ENCODE results near the gene FAT3. TPM values are rescaled to one million over a fixed set of nuclear protein-coding genes. Genes with fewer than 3 reads are reported as not detected.

The FAT3 gene
- total RNA-seq, 1 donor from 2014 or later = 39.2 TPM

- TF ChIP-seq, protein P1, sequence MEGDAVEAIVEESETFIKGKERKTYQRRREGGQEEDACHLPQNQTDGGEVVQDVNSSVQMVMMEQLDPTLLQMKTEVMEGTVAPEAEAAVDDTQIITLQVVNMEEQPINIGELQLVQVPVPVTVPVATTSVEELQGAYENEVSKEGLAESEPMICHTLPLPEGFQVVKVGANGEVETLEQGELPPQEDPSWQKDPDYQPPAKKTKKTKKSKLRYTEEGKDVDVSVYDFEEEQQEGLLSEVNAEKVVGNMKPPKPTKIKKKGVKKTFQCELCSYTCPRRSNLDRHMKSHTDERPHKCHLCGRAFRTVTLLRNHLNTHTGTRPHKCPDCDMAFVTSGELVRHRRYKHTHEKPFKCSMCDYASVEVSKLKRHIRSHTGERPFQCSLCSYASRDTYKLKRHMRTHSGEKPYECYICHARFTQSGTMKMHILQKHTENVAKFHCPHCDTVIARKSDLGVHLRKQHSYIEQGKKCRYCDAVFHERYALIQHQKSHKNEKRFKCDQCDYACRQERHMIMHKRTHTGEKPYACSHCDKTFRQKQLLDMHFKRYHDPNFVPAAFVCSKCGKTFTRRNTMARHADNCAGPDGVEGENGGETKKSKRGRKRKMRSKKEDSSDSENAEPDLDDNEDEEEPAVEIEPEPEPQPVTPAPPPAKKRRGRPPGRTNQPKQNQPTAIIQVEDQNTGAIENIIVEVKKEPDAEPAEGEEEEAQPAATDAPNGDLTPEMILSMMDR (conservative IDR thresholded peaks at IDR 0.05) = no peak
- no peak for DNase-seq (ENCODE audit: low read depth, low spot score)
- H3K4me3 Mint-ChIP-seq = no peak overlapping the region
- peaks cover 2% of the 10 kb centered on the region for H3K9me3 Mint-ChIP-seq
- no peak overlapping the region for H3K27ac Mint-ChIP-seq (ENCODE audit: unreplicated experiment)
- H3K4me1 Mint-ChIP-seq = peaks cover 25% of the 10 kb centered on the region
- H3K36me3 Mint-ChIP-seq (ENCODE audit: low read depth) = peaks cover 2% of the 10 kb centered on the region
- H3K27me3 Mint-ChIP-seq (ENCODE audit: low read depth) = no peaks in the 10 kb centered on the region
These were observed 24.6 kb downstream of the FAT3 start for GRCh38 chr11:92249156-92249753.

DNA sequence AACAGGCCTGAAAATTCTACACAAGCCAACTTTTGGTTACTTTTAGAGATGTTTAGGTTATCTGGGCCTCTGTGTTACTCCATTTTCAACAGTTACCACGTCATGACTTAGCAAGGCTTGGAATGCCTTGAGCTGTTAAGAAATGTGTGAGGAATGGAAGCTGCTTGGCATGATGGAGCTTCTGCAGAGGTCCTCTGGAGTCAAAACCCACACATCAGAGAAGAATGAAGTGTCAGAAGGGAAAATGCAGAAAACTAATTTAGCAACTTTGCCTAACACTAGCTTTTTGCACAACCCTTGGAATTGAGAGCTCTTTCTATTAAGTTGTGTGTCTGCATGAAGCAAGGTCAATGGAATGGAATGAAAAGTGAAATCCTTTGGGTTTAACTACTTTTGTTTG is 27.4 kb downstream of the FAT3 start:
- TF ChIP-seq, protein P1 (conservative IDR thresholded peaks at IDR 0.05) = no peak
- no peak for DNase-seq (ENCODE audit: low read depth, low spot score)
- no peaks in the 10 kb centered on the region for H3K36me3 Mint-ChIP-seq (ENCODE audit: low read depth)
- H3K4me3 Mint-ChIP-seq = no peak overlapping the region
- H3K9me3 Mint-ChIP-seq = no peaks in the 10 kb centered on the region
- peaks cover 26% of the 10 kb centered on the region for H3K4me1 Mint-ChIP-seq
- no peak overlapping the region for H3K27ac Mint-ChIP-seq (ENCODE audit: unreplicated experiment)
- H3K27me3 Mint-ChIP-seq (ENCODE audit: low read depth) = no peaks in the 10 kb centered on the region

GRCh38 chr11:92253421-92253820 is 28.8 kb downstream of the FAT3 start:
- Mint-ChIP-seq H3K36me3 (ENCODE audit: low read depth) (no peaks in the 10 kb centered on the region), H3K27ac (ENCODE audit: unreplicated experiment) (no peak overlapping the region), H3K4me3 (no peak overlapping the region), H3K4me1 (peaks cover 30% of the 10 kb centered on the region), H3K9me3 (no peaks in the 10 kb centered on the region), H3K27me3 (ENCODE audit: low read depth) (no peaks in the 10 kb centered on the region)
- TF ChIP-seq, protein P1 (conservative IDR thresholded peaks at IDR 0.05) = no peak
- no peak for DNase-seq (ENCODE audit: low read depth, low spot score)

DNA sequence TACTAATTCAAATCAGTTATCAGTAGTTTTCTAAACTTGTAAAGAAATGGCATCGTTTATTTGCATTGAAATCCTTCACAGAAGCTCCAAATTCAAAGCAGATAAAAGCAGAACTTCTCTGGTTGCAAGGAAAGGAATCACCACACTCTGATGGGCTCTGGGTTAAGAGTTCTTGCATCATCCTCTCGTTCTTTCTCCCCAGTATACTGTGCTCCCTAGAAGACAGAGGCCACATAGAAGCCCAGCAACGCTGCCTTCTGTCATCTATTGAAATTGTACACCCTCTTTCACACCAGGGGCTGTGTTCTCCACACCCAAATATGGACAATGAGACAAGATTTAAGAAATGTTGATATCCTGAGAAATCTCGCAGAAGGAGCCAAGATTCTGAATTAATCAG is 29.3 kb downstream of the FAT3 start:
- no peak for DNase-seq (ENCODE audit: low read depth, low spot score)
- Mint-ChIP-seq H3K9me3 (no peaks in the 10 kb centered on the region), H3K27ac (ENCODE audit: unreplicated experiment) (no peak overlapping the region), H3K27me3 (ENCODE audit: low read depth) (no peaks in the 10 kb centered on the region), H3K4me1 (peaks cover 35% of the 10 kb centered on the region), H3K36me3 (ENCODE audit: low read depth) (no peaks in the 10 kb centered on the region), H3K4me3 (no peak overlapping the region)
- TF ChIP-seq, protein P1 (conservative IDR thresholded peaks at IDR 0.05) = no peak

GRCh38 chr11:92257536-92257935 is 32.9 kb downstream of the FAT3 start:
- no peaks in the 10 kb centered on the region for H3K36me3 Mint-ChIP-seq (ENCODE audit: low read depth)
- H3K4me1 Mint-ChIP-seq = peaks cover 40% of the 10 kb centered on the region
- H3K27ac Mint-ChIP-seq (ENCODE audit: unreplicated experiment) = no peak overlapping the region
- no peak overlapping the region for H3K4me3 Mint-ChIP-seq
- no peaks in the 10 kb centered on the region for H3K9me3 Mint-ChIP-seq
- TF ChIP-seq, protein P1 (conservative IDR thresholded peaks at IDR 0.05) = no peak
- H3K27me3 Mint-ChIP-seq (ENCODE audit: low read depth) = no peaks in the 10 kb centered on the region
- DNase-seq (ENCODE audit: low read depth, low spot score) = no peak
